GM12891 (cell line): Measurements from ENCODE around the gene CUBN.

Experiments used
- PAX5 ChIP-seq: IDR thresholded peaks from 2 replicates; pipeline ENCODE4 v1.6.1; 2011; ENCODE audit warnings: low read length, moderate library complexity, mild to moderate bottlenecking; ENCODE audit not compliant: insufficient read depth, severe bottlenecking
- POLR2A ChIP-seq: IDR thresholded peaks from 2 replicates; pipeline ENCODE4 v1.6.1; 2011; ENCODE audit warnings: low read depth, low read length, control low read depth
- POLR2AphosphoS5 ChIP-seq: IDR thresholded peaks from 2 replicates; pipeline ENCODE4 v1.6.1; 2011; ENCODE audit warnings: low read depth, low read length, control low read depth
- POU2F2 ChIP-seq: IDR thresholded peaks from 2 replicates; pipeline ENCODE4 v1.6.1; 2011; ENCODE audit warnings: low read depth, mild to moderate bottlenecking, control low read depth, low read length, moderate library complexity
- SPI1 ChIP-seq: IDR thresholded peaks from 2 replicates; pipeline ENCODE4 v1.6.1; 2011; ENCODE audit warnings: low read depth, low read length, control low read depth
- TAF1 ChIP-seq: IDR thresholded peaks from 2 replicates; pipeline ENCODE4 v1.6.1; 2011; ENCODE audit warnings: low read depth, low read length, control low read depth

GRCh38 chr10:16967866-16968415 lies 161.7 kb downstream of the CUBN start:
- TF ChIP-seq PAX5 (no peak), POLR2A (no peak), POU2F2 (no peak), POLR2AphosphoS5 (no peak), SPI1 (no peak), TAF1 (no peak)
